GM12875 (cell line): ENCODE results near the gene SDF4.

Experiments used
- H3K4me3 ChIP-seq: one replicate; pipeline ENCODE4 v1.5.1; 2011; ENCODE audit warnings: low read depth, low read length, control low read depth
- TF ChIP-seq, protein P1 (sequence below): IDR thresholded peaks from 2 replicates; pipeline ENCODE4 v1.5.1; 2011; ENCODE audit warnings: low read depth, mild to moderate bottlenecking, control low read depth, inconsistent platforms, low read length, moderate library complexity, borderline replicate concordance; ENCODE audit not compliant: insufficient read depth

Gene SDF4

DNA sequence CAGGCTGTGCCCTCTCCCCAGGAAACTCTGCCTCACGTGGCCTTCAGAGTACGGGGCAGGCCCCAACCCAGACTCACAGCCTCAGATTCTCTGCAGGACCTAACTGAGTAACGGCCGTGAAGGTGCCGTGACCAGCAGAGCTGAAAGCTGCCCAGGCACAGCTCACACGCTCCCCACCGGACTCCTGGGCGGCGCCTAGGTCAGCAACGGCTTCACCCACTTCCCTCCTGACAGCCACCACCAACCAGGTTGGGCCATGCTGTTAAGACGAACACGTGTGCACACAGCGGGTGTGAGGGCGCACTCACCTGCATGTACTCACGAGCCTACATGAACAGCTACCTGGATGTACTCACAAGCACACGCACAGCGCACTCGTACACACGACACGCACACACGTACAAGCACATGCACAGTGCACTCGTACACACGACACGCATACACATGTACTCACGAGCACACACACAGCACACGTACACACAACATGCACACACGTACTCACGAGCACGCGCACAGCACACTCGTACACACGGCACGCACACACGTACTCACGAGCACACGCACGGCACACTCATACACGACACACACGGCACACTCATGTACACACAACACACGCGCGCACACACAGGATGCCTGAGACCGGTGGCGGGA is 9.1 kb downstream of the SDF4 start:
- TF ChIP-seq, protein P1, sequence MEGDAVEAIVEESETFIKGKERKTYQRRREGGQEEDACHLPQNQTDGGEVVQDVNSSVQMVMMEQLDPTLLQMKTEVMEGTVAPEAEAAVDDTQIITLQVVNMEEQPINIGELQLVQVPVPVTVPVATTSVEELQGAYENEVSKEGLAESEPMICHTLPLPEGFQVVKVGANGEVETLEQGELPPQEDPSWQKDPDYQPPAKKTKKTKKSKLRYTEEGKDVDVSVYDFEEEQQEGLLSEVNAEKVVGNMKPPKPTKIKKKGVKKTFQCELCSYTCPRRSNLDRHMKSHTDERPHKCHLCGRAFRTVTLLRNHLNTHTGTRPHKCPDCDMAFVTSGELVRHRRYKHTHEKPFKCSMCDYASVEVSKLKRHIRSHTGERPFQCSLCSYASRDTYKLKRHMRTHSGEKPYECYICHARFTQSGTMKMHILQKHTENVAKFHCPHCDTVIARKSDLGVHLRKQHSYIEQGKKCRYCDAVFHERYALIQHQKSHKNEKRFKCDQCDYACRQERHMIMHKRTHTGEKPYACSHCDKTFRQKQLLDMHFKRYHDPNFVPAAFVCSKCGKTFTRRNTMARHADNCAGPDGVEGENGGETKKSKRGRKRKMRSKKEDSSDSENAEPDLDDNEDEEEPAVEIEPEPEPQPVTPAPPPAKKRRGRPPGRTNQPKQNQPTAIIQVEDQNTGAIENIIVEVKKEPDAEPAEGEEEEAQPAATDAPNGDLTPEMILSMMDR: no peak
- H3K4me3 ChIP-seq: no peak overlapping the region

DNA sequence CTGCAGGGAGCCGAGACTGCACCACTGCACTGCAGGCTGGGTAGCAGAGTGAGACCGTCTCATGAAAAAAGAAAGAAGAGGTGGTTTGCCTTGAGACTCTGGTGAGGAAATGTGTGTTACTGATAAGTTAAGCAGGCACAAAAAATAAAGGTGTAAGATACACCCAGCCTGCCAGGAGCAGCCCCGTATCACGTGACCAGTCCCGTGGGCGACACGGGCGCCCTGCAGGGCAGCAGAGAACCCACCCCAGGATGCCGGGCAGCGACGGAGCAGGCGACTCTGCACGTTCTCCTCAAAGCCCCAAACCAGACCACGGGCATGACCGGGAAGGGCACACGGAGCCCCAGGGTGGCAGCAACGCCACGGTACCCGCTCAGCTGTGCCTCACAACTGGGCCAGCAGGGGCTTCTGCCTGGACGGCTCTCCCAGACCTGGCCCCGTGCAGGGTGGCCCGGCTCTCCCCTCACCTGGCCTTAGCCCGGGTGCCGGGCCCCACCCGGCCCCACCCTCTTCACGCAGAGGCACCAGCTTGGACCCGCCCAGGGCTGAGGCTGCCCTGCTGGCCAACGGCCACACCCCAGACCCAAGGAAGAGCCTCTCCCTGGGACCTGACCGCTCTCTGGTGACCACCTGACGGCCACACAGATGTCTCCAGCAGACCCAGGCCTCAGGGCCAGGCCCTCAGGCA is 9.8 kb downstream of the SDF4 start:
- H3K4me3 ChIP-seq: no peak overlapping the region
- TF ChIP-seq, protein P1: no peak

DNA sequence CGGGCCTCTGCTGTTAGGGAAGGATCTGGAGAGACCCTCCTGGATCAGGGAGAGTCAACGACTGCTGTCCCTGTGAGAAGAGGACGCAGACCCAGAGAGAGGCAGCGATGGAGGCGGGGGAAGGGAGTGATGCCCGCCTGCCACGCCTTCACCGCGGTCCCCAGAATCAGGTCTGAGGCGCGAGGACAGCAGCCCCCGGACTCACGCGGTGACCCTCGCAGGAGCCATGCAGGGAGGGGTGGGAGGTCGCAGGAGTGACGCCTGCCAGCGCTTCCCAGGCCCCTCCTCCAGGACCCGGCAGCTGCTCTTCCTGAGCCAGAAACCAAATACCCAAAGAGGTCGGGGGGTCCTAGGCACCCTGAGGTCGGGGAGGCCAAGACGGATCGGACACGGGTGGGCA is 11.6 kb downstream of the SDF4 start:
- H3K4me3 ChIP-seq: no peak overlapping the region
- TF ChIP-seq, protein P1: no peak

DNA sequence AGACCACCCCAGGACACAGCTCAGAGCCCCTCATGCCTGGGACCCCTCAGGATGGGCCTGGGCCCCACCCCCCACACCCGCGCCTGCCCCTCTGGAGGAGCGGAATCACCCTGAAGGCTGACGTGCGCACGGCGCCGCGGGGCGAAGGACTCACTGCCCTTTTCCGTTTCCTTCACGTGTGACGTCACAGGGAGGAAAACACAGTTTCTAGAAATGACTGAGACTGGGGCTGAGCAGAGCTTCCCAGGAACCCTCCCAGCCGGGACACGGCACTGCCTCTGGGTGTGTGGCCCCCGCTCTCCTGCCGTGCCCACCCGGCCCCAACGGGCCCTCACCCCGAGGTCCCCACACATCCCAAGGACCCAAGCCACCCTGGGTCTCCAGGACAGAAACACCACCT is 12.5 kb downstream of the SDF4 start:
- H3K4me3 ChIP-seq: no peak overlapping the region
- TF ChIP-seq, protein P1: no peak

DNA sequence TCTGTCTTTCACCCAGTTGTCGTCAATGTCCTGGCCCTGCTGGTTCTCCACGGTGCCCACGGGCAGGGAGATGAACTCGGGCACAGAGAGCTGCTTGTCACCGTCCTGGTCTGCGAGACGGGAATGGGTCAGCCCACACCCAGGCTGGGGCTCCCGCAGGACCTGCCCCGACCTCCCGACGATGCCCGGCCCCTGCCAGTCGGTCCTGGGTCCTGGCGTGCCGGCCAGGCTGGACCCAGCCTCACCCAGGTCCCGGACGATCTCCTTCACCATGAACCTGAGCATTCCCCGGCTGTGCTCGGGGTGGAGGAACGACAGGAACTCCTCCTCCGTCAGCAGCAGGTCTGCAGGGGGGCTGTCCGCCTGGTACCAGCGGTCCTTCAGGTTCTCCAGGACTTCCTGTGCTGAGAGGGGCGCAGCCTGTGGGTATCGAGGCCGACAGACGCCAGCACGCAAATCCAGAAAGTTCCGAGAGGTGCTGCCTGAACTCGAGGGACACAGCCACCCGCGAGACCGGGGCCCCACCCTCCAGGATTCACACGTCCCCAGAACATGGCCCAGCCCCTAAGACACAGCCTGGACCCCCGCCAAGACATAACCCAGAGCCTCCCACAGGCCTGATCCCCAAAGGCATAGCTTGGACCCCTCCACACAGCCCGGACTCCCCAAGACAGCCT is 13.1 kb downstream of the SDF4 start:
- TF ChIP-seq, protein P1: no peak
- H3K4me3 ChIP-seq: no peak overlapping the region

DNA sequence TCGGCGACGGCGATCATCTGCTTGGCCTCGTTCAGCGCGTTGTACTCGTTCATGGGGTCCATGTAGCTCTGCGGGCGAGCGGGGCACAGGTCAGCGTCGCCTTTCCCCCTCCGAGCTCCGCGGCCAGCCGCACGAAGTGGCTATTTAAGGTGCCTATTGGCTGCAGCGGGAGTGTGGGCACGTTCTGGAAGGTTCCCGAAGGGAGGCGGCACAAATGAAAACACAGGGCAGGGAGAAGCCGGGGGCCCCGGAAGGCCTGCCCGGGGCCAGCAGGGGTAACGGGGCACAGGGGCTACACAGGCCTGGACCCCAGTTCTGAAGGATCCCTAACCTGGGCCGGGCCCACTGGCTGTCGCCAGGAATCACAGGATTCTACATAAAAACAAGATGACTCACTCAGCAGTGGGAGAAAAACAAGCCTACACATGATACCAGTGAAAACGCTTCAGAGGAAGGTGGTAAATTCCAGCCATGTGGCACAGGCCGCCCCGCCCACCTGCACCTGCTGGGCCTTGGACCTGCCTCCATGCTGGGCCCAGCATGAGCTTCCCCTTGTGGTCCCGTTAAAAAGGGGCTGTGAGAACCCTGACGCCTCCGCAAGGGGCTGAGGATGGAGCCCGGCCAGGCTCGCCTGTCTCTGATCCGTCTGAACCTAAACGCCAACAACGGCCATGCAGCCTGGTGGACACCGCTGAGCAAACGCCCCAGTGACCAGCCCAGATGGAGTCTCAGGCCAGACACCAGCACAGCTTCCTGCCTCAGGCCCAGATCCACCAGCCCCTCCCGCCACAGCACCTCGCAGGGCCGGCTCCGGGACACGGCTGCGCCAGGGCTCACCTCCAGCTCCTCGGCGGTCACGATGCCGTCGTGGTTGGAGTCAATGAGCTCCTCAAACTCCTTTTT is 13.9 kb downstream of the SDF4 start:
- TF ChIP-seq, protein P1: no peak
- H3K4me3 ChIP-seq: no peak overlapping the region
